Fibroblast of pulmonary artery (primary cell): ENCODE data around the gene AFMID.
A peak's percentile ranks its signal among the peaks of the same experiment; 100 is the strongest.

ENCODE experiments used
- DNase-seq: peaks from one replicate; pipeline ENCODE4 v3.0.0-alpha.2; 2010; ENCODE audit warnings: low read depth
- H3K4me3 ChIP-seq: replicated peaks from 2 replicates; pipeline ENCODE4 v1.5.1; 2011; ENCODE audit warnings: low read depth, mild to moderate bottlenecking, control low read depth, low read length, moderate library complexity
- CTCF ChIP-seq: IDR thresholded peaks from 2 replicates; pipeline ENCODE4 v1.5.1; 2011; ENCODE audit warnings: mild to moderate bottlenecking, control low read depth, low read length, inconsistent platforms; ENCODE audit errors: missing control alignments

Gene AFMID

GRCh38 chr17:78238823-78239488 lies 51.8 kb downstream of the AFMID start:
- H3K4me3 ChIP-seq: no peak overlapping the region
- no peak for DNase-seq
- no peak for TF ChIP-seq CTCF

DNA sequence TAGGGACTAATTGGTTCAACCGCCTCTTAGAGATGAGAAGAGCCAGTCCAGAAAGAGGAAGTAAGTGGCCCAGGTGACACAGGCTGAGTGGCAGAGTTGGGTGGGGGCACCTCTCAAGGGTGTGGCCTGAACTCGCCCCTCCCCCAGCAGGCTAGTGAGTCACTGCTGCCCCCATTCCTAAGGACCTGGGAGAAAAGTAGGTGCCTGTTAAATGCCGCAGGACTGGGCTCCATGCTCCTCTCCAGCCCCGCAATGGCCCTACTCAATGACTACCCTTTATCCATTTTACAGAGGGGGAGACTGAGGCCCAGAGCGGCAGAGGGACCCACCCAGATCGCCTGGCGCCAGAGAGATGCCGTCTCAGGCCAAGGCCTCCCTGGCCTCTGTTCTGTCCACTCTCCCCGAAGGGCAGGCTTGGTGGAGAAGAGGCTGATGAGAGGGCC lies 52.3 kb downstream of the AFMID start:
- no peak for DNase-seq

DNA sequence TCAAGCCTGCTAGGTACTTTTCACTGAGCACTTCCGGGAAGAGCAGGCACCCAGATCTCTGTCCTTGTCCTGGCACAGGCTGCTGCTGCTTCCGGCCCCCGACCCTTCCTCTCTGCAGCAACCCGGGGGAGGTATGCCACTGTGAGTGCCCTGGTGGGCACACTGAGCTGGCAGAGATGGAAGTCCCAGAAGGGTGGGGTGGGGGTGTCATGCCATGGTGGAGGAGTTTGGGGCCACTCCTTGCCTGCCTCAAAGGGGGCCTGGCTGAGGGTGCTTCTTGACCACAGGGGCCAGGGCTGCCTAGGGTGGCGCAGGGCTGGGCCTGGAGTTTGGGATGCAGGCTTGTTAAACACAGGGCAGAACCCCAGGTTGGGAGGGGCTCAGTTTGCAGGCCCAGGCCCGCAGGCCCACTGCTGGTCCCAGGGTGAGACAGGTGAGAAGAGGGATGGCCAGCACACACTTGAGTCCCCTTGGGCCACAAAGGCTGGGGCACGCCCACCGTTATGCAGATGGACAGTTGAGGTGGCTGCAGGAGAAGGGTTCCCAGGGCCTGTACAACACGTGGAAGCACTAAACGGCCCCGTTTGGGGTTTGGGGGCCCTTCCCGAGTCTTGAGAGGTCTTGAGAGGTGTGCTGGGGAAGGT lies 53.0 kb downstream of the AFMID start:
- H3K4me3 ChIP-seq: no peak overlapping the region
- no peak for DNase-seq
- no peak for TF ChIP-seq CTCF

More for the DNA sequence above, 52.3 kb downstream of the AFMID start:
- H3K4me3 ChIP-seq: no peak overlapping the region
- no peak for TF ChIP-seq CTCF

DNA sequence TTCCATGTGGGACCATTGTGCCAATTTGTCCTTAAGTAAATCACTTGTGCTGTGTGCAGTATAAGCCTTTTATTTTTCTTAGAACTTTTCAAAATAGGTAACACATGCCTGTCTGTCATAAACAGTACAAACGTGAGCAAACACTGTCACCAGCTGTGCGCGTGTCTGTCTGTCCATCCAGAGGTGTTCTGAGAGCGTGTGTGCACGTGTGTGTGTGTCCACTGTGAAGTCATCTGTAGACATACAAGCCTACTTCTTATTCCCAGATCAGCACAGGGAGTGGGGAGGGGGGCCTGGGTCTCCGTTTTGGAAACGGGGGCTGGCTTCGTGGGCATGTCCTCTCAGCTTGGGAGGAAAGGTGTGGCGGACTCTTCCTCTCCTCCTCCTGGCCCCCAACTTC lies 53.7 kb downstream of the AFMID start:
- DNase-seq: no peak
- H3K4me3 ChIP-seq: no peak overlapping the region
- TF ChIP-seq CTCF: no peak

DNA sequence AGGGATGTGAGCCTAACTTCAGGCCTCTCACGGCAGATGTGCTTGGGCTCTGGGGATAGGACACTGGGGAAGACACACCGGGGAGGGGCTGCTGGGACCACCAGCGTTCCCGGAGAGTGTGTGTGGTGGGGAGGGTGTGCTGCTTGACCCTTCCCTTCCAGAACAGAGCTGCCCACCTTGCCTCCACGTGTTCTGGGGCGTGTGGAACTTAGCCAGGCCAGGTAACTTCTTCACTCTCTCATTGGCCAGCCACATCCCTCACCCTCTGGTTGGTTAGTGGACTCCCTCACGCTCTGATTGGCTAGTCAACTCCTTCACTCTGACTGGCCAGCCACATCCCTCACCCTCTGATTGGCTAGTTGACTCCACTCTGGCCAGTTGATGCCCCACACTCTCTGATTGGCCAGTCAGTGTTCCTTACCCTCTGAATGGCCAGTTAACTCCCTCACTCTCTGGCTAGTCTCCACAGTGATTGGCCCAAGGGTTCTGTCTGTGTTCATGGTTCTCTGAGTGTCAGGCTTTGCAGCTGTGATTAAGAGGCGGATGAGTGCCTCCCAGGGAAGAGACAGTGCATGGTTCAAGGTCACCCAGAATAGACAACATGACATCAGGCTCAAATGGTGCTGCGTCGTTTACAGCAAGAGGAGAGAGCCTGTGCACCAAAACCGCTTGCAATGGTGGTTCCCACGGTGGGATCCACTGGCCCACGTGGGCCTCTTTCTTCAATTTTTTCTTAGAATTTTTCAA lies 54.3 kb downstream of the AFMID start:
- H3K4me3 ChIP-seq: no peak overlapping the region
- peak; percentile 59 for DNase-seq
- TF ChIP-seq CTCF: no peak

- TF ChIP-seq CTCF: no peak
- no peak for DNase-seq
- no peak overlapping the region for H3K4me3 ChIP-seq
These were observed 55.0 kb downstream of the AFMID start for GRCh38 chr17:78242024-78242742.
